HL-60/S4 treated with phorbol 12-myristate 13-acetate at 8.2 ng/mL for 4 days and 3 days (cell line): ENCODE results near the gene CDKL5.

ENCODE experiments used
- in situ Hi-C: fragments of 300-500 bp; cut with MboI; formaldehyde crosslinking; loops from 2 replicates; pipeline ENCODE4 v1.15.0; 2022; ENCODE audit warnings: low sequenced_read_pairs

Gene CDKL5

GRCh38 chrX:18687856-18688495 lies 262.6 kb downstream of the CDKL5 start:
- in situ Hi-C loops = no loop called here

- in situ Hi-C loops = no loop called here
These were observed 266.0 kb downstream of the CDKL5 start for GRCh38 chrX:18691431-18691830.

GRCh38 chrX:18692541-18692940 lies 267.1 kb downstream of the CDKL5 start:
- in situ Hi-C loops = no loop called here

DNA sequence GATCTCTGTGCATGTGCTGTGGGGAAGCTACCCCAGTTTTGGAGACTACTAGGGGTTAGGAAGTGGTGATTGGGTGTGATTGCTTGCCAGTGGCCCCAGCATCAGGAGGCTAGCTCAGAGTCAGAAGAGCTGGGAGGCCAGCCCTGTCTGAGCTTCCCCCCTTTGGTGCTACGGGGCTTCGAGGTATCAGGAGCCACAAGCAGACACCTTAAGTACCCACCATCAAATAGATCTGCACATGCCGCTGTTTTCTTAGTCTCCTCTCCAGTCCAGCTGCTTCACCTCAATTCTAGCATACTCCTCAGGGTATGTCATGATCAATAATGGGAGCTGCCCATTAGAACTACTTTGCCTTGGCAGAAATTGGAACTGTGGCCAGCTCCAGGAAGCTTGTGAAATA lies 271.2 kb downstream of the CDKL5 start:
- in situ Hi-C loops = no loop called here

DNA sequence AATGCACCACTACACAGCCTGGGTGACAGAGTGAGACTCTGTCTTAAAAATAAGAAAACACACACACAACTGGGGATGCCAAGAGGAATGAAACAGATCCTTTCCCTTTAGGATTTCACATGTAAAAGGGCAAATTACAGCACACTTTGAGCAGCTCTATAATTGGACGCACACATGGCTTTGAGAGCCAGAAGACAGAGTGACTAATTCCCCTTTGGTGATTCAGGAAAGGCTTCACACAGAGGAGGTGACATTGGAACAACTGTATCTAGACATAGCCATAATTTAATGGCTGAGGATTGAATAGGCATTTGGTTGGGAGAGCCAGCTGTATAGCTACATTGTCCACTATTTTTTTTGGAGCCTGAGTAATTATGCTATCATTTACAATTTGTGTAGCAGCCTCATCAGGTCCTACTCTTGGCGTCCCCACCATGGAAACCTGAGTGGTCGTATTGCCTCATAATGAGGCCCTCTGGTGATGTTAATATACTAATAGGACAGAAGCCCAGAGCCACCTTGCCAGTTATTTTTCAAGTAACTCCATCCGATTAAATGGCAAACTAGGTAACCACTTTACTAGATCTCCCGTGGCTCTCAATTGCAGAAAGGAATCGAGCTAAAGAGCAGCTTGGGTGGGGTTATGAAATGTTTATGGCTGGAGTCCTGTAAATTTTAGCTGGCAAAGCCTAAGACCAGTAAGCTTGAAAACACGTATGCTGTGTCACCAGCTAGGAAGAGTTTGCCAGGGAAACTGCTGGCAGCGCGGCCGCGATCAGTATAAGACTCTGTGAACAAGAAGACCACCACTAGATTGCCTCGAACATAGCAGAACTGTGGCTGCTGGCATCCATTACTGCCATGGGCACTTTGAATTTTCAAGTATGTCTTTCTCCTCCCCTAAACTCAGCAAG lies 273.6 kb downstream of the CDKL5 start:
- in situ Hi-C loops = no loop called here

DNA sequence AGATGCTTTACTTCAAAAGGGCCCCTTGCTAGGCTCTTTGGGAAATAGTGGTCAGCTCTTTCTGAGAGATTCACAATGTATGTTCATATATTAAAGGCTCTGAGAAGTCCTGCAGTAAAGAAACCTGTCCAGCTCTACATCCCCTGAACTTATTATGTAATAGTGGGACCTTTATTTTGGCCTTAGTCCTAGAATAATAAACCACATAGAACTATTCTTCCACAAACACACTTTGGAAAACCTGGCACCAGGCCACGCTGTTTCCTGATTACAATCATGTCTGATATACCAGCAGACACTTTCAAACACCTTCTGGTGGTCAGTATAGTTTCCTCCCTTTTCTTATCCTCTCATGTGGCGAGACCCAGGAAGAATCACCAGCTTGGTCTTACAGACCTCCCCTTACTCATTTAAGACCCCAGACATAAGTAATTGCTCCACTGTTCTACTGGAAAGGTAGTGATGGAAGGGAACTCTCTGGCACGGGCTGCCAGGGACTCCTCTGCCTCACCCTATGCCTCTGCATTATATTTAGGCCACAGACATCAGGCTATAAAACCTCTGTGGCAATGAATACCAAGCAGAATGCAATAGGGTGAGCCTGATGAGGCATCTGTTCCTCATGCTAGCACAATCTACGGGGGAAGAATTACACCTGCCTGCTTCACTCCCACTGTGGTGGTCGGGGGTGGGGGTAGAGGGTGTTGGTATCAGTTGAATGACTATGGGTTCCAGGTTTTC lies 276.4 kb downstream of the CDKL5 start:
- in situ Hi-C loops = no loop called here

GRCh38 chrX:18702362-18703195 lies 277.2 kb downstream of the CDKL5 start:
- in situ Hi-C loops = no loop called here
